GM23338 (cell line): ENCODE measurements around the gene KRT8.

ENCODE experiments used
- CREB1 ChIP-seq: fragments of 250-450 bp; sonication (Bioruptor Pico); IDR thresholded peaks from 2 replicates; pipeline ENCODE4 v1.5.0; 2020; ENCODE audit warnings: low read depth, mild to moderate bottlenecking, moderate library complexity
- EZH2 ChIP-seq: fragments of 200-600 bp; sonication (generic); IDR thresholded peaks from one replicate; pipeline ENCODE4 v1.8.0; 2017; ENCODE audit warnings: antibody characterized with exemption, mild to moderate bottlenecking, low read depth; ENCODE audit not compliant: unreplicated experiment
- EZH2phosphoT487 ChIP-seq: fragments of 200-600 bp; sonication (generic); IDR thresholded peaks from one replicate; pipeline ENCODE4 v1.8.1; 2018; ENCODE audit warnings: antibody characterized with exemption; ENCODE audit not compliant: unreplicated experiment
- JUNB ChIP-seq: IDR thresholded peaks from one replicate; pipeline ENCODE4 v1.6.1; 2016; ENCODE audit warnings: antibody characterized with exemption; ENCODE audit not compliant: unreplicated experiment
- NANOG ChIP-seq: IDR thresholded peaks from 2 replicates; pipeline ENCODE4 v1.6.1; 2016; ENCODE audit warnings: antibody characterized with exemption, borderline replicate concordance
- POLR2AphosphoS5 ChIP-seq: IDR thresholded peaks from 2 replicates; pipeline ENCODE4 v1.6.1; 2016; ENCODE audit warnings: antibody characterized with exemption, low read depth
- STAT1 ChIP-seq: IDR thresholded peaks from one replicate; pipeline ENCODE4 v1.6.1; 2016; ENCODE audit warnings: antibody characterized with exemption; ENCODE audit not compliant: unreplicated experiment
- ZNF114 ChIP-seq: fragments of 250-450 bp; sonication (Bioruptor Pico); IDR thresholded peaks from 2 replicates; pipeline ENCODE4 v1.5.0; 2020; ENCODE audit warnings: mild to moderate bottlenecking, moderate library complexity
- TF ChIP-seq, protein P1 (sequence below), 2 experiments: fragments of 200-600 bp in 1 of 2; sonication (generic) in 1 of 2; conservative IDR thresholded peaks; 2 replicates each; pipeline versions ENCODE4 v1.5.1 to v1.6.1; 2016 to 2017; ENCODE audit warnings: antibody characterized with exemption in 2 of 2, low read depth in 2 of 2, mild to moderate bottlenecking in 2 of 2, moderate library complexity in 1 of 2
- TF ChIP-seq, protein P2 (sequence below): IDR thresholded peaks from one replicate; pipeline ENCODE4 v1.6.1; 2018; ENCODE audit warnings: antibody characterized with exemption; ENCODE audit not compliant: unreplicated experiment
- TF ChIP-seq, protein P3 (sequence below): IDR thresholded peaks from 2 replicates; pipeline ENCODE4 v1.6.1; 2016; ENCODE audit warnings: antibody characterized with exemption

DNA sequence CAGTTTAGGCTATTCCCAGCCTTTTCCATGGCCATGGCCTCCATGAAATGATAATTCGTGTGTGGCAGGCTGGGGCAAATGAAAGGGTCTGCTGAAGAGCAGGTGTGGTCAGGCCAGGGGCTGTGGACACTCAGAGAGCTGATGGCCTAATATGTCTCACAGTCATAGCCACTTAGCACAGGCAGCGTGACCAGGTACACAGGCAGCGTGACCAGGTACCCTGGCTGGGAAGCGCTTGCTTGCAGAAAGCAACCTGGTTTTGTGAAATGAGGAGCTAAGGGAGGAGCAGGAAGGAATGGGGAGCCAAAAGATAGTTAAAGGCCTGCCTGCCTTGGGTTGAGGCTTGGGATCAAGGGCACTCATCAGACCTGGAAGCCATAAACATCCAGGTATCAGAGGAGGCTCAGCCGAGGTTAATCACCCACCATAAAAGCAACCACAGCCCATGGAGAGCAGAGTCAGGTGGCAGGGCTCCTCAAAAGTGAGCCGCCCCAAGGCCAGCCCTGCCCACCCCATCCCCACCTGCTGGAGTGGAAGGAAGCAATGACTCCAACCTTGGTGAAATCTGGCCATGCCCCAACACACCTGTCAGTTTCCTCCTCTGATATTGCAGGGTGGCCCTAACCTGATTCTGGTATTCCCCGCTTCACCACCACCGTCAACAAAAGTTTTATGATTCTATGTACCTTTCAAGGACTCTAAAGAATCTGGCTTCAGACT, 8.0 kb upstream of the KRT8 start:
- TF ChIP-seq EZH2 (no peak), POLR2AphosphoS5 (no peak), ZNF114 (CRISPR knock-in tag) (no peak), STAT1 (no peak), EZH2phosphoT487 (no peak), CREB1 (no peak), JUNB (no peak), NANOG (no peak)
- TF ChIP-seq, protein P1, sequence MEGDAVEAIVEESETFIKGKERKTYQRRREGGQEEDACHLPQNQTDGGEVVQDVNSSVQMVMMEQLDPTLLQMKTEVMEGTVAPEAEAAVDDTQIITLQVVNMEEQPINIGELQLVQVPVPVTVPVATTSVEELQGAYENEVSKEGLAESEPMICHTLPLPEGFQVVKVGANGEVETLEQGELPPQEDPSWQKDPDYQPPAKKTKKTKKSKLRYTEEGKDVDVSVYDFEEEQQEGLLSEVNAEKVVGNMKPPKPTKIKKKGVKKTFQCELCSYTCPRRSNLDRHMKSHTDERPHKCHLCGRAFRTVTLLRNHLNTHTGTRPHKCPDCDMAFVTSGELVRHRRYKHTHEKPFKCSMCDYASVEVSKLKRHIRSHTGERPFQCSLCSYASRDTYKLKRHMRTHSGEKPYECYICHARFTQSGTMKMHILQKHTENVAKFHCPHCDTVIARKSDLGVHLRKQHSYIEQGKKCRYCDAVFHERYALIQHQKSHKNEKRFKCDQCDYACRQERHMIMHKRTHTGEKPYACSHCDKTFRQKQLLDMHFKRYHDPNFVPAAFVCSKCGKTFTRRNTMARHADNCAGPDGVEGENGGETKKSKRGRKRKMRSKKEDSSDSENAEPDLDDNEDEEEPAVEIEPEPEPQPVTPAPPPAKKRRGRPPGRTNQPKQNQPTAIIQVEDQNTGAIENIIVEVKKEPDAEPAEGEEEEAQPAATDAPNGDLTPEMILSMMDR (conservative IDR thresholded peaks at IDR 0.05; ENCODE audit: low read depth in 2 of 2): no peak
- TF ChIP-seq, protein P2, sequence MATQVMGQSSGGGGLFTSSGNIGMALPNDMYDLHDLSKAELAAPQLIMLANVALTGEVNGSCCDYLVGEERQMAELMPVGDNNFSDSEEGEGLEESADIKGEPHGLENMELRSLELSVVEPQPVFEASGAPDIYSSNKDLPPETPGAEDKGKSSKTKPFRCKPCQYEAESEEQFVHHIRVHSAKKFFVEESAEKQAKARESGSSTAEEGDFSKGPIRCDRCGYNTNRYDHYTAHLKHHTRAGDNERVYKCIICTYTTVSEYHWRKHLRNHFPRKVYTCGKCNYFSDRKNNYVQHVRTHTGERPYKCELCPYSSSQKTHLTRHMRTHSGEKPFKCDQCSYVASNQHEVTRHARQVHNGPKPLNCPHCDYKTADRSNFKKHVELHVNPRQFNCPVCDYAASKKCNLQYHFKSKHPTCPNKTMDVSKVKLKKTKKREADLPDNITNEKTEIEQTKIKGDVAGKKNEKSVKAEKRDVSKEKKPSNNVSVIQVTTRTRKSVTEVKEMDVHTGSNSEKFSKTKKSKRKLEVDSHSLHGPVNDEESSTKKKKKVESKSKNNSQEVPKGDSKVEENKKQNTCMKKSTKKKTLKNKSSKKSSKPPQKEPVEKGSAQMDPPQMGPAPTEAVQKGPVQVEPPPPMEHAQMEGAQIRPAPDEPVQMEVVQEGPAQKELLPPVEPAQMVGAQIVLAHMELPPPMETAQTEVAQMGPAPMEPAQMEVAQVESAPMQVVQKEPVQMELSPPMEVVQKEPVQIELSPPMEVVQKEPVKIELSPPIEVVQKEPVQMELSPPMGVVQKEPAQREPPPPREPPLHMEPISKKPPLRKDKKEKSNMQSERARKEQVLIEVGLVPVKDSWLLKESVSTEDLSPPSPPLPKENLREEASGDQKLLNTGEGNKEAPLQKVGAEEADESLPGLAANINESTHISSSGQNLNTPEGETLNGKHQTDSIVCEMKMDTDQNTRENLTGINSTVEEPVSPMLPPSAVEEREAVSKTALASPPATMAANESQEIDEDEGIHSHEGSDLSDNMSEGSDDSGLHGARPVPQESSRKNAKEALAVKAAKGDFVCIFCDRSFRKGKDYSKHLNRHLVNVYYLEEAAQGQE: no peak
- TF ChIP-seq, protein P3, sequence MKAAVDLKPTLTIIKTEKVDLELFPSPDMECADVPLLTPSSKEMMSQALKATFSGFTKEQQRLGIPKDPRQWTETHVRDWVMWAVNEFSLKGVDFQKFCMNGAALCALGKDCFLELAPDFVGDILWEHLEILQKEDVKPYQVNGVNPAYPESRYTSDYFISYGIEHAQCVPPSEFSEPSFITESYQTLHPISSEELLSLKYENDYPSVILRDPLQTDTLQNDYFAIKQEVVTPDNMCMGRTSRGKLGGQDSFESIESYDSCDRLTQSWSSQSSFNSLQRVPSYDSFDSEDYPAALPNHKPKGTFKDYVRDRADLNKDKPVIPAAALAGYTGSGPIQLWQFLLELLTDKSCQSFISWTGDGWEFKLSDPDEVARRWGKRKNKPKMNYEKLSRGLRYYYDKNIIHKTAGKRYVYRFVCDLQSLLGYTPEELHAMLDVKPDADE: no peak
